ENCODE measurements around the gene ANKRD49. TPM values are rescaled to one million over a fixed set of nuclear protein-coding genes. Genes with fewer than 3 reads are reported as not detected.

ANKRD49 gene
- total and polyA plus RNA-seq, 2 experiments from 2014 or later, result 17.9 to 31.2 TPM

DNA sequence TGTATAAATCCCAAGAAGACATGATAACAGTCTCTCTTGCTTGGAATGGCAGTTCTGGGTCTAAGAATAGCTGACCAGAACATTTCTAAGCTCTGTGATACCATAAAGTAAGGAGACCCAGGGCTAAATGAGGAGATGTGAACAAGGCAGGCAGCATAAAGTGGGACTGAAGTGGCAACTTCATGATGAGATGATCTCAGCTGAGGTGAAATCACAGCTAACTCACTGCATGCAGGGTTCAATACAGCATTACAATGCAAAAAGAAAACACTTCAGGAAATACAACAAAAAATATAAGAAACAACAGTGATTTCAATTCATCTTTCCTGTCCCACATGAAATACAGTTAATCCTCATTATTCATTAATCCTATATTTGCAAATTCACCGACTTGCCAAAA is 44.8 kb upstream of the ANKRD49 start:
- Histone ChIP-seq H4K20me1 (ENCODE audit: insufficient read depth, poor library complexity, severe bottlenecking) (no peaks in the 10 kb centered on the region), H3K4me3 (no peak overlapping the region), H3K27me3 (no peaks in the 10 kb centered on the region), H3K79me2 (no peaks in the 10 kb centered on the region), H3K27ac (peak overlapping the region; percentile 46), H3K36me3 (replicated peaks; ENCODE audit: insufficient read depth, low read depth) (no peaks in the 10 kb centered on the region), H2AFZ (no peak overlapping the region), H3K9me3 (ENCODE audit: low read depth) (no peaks in the 10 kb centered on the region), H3K4me2 (no peak overlapping the region), H3K9me2 (replicated peaks; ENCODE audit: insufficient read depth) (no peaks in the 10 kb centered on the region), H3K4me1 (ENCODE audit: insufficient read depth) (no peaks in the 10 kb centered on the region)
- WGBS (ENCODE audit: low lambda C conversion rate, missing lambda C conversion rate), result 100% methylated on average over 1 of the region's 1 CpG
- no peak for DNase-seq (ENCODE audit: low spot score)
- TF ChIP-seq EZH2phosphoT487 (IDR thresholded peaks at IDR 0.05; ENCODE audit: low read depth, severe bottlenecking, unreplicated experiment) (no peak), EZH2 (IDR thresholded peaks at IDR 0.05; ENCODE audit: borderline replicate concordance) (no peak)
- TF ChIP-seq, protein P1, sequence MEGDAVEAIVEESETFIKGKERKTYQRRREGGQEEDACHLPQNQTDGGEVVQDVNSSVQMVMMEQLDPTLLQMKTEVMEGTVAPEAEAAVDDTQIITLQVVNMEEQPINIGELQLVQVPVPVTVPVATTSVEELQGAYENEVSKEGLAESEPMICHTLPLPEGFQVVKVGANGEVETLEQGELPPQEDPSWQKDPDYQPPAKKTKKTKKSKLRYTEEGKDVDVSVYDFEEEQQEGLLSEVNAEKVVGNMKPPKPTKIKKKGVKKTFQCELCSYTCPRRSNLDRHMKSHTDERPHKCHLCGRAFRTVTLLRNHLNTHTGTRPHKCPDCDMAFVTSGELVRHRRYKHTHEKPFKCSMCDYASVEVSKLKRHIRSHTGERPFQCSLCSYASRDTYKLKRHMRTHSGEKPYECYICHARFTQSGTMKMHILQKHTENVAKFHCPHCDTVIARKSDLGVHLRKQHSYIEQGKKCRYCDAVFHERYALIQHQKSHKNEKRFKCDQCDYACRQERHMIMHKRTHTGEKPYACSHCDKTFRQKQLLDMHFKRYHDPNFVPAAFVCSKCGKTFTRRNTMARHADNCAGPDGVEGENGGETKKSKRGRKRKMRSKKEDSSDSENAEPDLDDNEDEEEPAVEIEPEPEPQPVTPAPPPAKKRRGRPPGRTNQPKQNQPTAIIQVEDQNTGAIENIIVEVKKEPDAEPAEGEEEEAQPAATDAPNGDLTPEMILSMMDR (IDR thresholded peaks at IDR 0.05; ENCODE audit: poor library complexity), result no peak

DNA sequence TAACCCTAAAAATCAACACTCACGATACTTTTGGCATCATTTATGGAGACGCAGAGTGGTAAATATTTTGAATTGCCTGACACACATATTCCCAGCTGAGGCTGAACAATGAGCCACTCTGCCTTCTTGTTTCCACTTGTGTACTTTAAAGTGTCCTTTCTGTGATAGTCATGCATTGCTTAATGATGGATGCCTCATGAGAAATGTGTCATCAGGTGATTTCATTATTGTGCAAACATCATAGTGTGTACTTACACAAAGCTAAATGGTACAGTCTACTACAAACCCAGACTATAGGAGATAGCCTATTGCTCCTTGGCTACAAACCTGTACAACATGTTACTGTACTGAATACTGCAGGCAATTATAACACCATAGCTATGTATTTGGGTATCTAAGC is 44.3 kb upstream of the ANKRD49 start:
- H3K4me2 ChIP-seq, result no peak overlapping the region

DNA sequence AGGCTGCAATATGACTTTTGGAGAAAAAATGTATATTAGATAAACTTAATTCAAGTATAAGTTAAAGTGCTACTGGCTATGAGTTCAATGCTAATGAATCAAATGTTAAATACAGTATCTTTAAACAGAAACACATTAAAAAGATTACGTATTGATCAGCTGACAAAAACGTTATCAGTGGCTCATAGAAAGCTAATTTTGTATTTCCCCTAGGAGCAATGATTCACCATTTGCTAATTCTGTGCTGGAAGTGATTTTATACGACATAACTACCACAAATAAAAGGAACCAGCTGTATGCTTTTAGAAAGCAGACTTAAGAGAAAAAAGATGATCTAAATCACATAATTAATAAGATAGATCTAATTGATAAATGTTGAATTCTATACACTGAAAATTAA is 43.7 kb upstream of the ANKRD49 start:
- no peak overlapping the region for H3K27ac ChIP-seq
- H3K27me3 ChIP-seq, result no peaks in the 10 kb centered on the region
- H2AFZ ChIP-seq, result no peak overlapping the region
- H3K9me3 ChIP-seq (ENCODE audit: low read depth), result no peaks in the 10 kb centered on the region
- H3K36me3 ChIP-seq (replicated peaks; ENCODE audit: insufficient read depth, low read depth), result no peaks in the 10 kb centered on the region
- no peak overlapping the region for H3K4me3 ChIP-seq
- H3K9me2 ChIP-seq (replicated peaks; ENCODE audit: insufficient read depth), result no peaks in the 10 kb centered on the region
- no peak for DNase-seq (ENCODE audit: low spot score)
- 79% methylated on average over 3 of the region's 3 CpGs for WGBS (ENCODE audit: low lambda C conversion rate, missing lambda C conversion rate)
- H3K79me2 ChIP-seq, result no peaks in the 10 kb centered on the region
- no peaks in the 10 kb centered on the region for H4K20me1 ChIP-seq (ENCODE audit: insufficient read depth, poor library complexity, severe bottlenecking)
- no peak overlapping the region for H3K4me2 ChIP-seq
- H3K4me1 ChIP-seq (ENCODE audit: insufficient read depth), result no peaks in the 10 kb centered on the region
- TF ChIP-seq EZH2 (IDR thresholded peaks at IDR 0.05; ENCODE audit: borderline replicate concordance), result no peak
- no peak for TF ChIP-seq EZH2phosphoT487 (IDR thresholded peaks at IDR 0.05; ENCODE audit: low read depth, severe bottlenecking, unreplicated experiment)
- TF ChIP-seq, protein P1 (IDR thresholded peaks at IDR 0.05; ENCODE audit: poor library complexity), result no peak

More for the DNA sequence above, 44.3 kb upstream of the ANKRD49 start:
- H3K9me2 ChIP-seq (replicated peaks; ENCODE audit: insufficient read depth), result no peaks in the 10 kb centered on the region
- no peaks in the 10 kb centered on the region for H3K79me2 ChIP-seq
- no peak overlapping the region for H2AFZ ChIP-seq
- TF ChIP-seq EZH2 (IDR thresholded peaks at IDR 0.05; ENCODE audit: borderline replicate concordance), result no peak
- no peak for TF ChIP-seq EZH2phosphoT487 (IDR thresholded peaks at IDR 0.05; ENCODE audit: low read depth, severe bottlenecking, unreplicated experiment)
- TF ChIP-seq, protein P1 (IDR thresholded peaks at IDR 0.05; ENCODE audit: poor library complexity), result no peak
- H3K27me3 ChIP-seq, result no peaks in the 10 kb centered on the region
- H3K27ac ChIP-seq, result peak overlapping the region; percentile 46
- H3K9me3 ChIP-seq (ENCODE audit: low read depth), result no peaks in the 10 kb centered on the region
- H3K4me3 ChIP-seq, result no peak overlapping the region
- 91% methylated on average over 2 of the region's 2 CpGs for WGBS (ENCODE audit: low lambda C conversion rate, missing lambda C conversion rate)
- no peaks in the 10 kb centered on the region for H4K20me1 ChIP-seq (ENCODE audit: insufficient read depth, poor library complexity, severe bottlenecking)
- no peaks in the 10 kb centered on the region for H3K4me1 ChIP-seq (ENCODE audit: insufficient read depth)
- H3K36me3 ChIP-seq (replicated peaks; ENCODE audit: insufficient read depth, low read depth), result no peaks in the 10 kb centered on the region
- peak; percentile 36 for DNase-seq (ENCODE audit: low spot score)

DNA sequence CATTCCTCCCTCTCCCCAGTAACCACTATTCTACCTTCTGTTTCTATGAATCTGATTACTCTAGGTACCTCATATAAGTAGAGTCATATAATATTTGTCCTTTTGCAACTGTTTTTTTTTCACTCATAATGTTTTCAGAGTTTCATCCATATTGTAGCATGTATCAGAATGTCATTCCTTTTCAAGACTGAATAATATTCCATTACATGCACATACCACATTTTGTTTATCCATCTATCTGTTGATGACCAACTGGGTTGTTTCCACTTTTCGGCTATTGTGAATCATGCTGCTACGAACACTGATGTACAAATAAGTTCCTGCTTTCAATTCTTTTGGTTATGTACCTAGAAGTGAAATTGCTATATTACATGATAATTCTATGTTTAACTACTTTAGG is 40.8 kb upstream of the ANKRD49 start:
- Histone ChIP-seq H2AFZ (no peak overlapping the region), H3K4me3 (no peak overlapping the region), H3K79me2 (no peaks in the 10 kb centered on the region), H3K4me1 (ENCODE audit: insufficient read depth) (no peaks in the 10 kb centered on the region), H3K27ac (no peak overlapping the region), H3K4me2 (no peak overlapping the region), H3K36me3 (replicated peaks; ENCODE audit: insufficient read depth, low read depth) (no peaks in the 10 kb centered on the region), H3K9me2 (replicated peaks; ENCODE audit: insufficient read depth) (no peaks in the 10 kb centered on the region), H3K9me3 (ENCODE audit: low read depth) (no peaks in the 10 kb centered on the region), H4K20me1 (ENCODE audit: insufficient read depth, poor library complexity, severe bottlenecking) (no peaks in the 10 kb centered on the region), H3K27me3 (no peaks in the 10 kb centered on the region)
- no peak for DNase-seq (ENCODE audit: low spot score)
- TF ChIP-seq, protein P1 (IDR thresholded peaks at IDR 0.05; ENCODE audit: poor library complexity), result no peak
- TF ChIP-seq EZH2phosphoT487 (IDR thresholded peaks at IDR 0.05; ENCODE audit: low read depth, severe bottlenecking, unreplicated experiment) (no peak), EZH2 (IDR thresholded peaks at IDR 0.05; ENCODE audit: borderline replicate concordance) (no peak)
- 98% methylated on average over 2 of the region's 2 CpGs for WGBS (ENCODE audit: low lambda C conversion rate, missing lambda C conversion rate)
